Measurements from ENCODE around the gene TSPEAR. TPM values are rescaled to one million over a fixed set of nuclear protein-coding genes. Genes with fewer than 3 reads are reported as not detected.

Gene TSPEAR
- total RNA-seq, 2 donors from 2014 or later = not detected

DNA sequence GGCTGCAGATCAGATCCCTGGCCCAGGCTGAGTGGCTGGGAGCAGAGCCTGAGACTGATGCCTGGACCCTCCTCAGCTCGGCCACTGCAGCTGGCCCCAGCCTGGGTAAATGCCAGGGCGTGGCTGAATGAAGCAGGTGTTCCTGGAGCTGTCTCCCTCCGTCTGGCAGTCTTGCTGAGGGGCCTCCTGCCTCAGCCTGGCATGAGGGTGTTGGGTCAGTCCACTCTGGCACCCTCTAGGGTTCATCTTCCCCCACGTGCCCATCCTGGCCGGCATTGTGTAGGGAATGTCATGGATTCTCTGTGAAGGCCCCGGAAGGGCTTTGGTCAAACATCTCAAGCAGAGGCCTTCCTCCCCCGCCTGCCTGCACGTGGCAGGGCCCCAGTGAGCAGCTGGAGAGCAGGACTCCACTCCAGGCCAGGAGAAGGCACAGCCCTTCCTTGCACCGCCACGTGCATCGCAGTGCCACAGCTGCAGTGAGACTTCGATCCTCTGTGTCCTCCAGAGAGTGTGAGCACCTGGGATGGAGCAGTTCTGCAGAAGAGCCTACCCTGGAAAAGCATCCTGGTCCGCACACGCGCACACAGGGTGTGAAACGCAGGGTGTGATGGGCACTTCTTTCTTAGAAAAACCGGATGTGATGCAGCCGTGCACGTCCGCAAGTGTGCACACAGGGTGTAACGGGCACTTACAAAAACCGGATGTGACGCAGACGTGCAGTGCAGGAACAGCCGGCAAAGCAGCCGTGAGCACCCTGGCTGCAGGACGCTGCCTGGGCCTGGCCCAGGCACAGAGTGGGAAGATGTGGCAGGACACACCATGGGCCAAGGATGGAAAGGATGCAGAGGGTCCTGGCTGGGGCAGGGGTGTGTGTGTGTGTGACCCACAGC lies 142.5 kb downstream of the TSPEAR start:
- DNase-seq (ENCODE audit: low spot score) = no peak
- ATAC-seq (ENCODE audit: insufficient number of reproducible peaks, low FRiP score, low read depth) = no peak
- Histone ChIP-seq H3K27ac (no peak overlapping the region), H3K4me1 (ENCODE audit: control insufficient read depth in 1 of 2, low read depth in 2 of 2) (no peaks in the 10 kb centered on the region), H3K27me3 (replicated peaks; ENCODE audit: insufficient read depth) (no peaks in the 10 kb centered on the region), H3K36me3 (no peaks in the 10 kb centered on the region), H3K9me3 (no peaks in the 10 kb centered on the region), H3K4me3 (no peak overlapping the region)
- no peak for TF ChIP-seq CTCF (IDR thresholded peaks at IDR 0.05)

DNA sequence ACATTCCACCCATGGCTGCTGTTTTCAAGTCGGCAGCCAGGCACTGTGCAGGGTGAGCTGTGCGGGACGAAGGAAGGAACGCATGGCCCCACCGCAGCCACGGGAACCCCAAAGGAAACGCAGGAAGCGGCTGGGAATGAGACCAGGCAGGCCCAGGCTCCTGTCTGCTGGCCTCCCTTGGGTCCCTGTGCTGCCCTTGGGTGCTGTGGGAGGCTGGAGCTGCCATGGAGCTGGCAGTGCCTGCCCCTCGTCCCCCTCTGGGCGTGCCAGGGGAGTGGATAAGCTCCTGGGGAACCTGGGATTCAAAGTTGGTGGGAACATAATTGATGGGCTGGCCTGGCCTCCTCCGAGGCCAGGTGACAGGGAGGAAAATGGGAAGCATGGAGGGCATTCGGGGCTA lies 143.1 kb downstream of the TSPEAR start:
- no peak for TF ChIP-seq CTCF (IDR thresholded peaks at IDR 0.05)
- Histone ChIP-seq H3K9me3 (no peaks in the 10 kb centered on the region), H3K27me3 (replicated peaks; ENCODE audit: insufficient read depth) (no peaks in the 10 kb centered on the region), H3K4me3 (no peak overlapping the region), H3K36me3 (no peaks in the 10 kb centered on the region), H3K4me1 (ENCODE audit: control insufficient read depth in 1 of 2, low read depth in 2 of 2) (no peaks in the 10 kb centered on the region), H3K27ac (no peak overlapping the region)
- ATAC-seq (ENCODE audit: insufficient number of reproducible peaks, low FRiP score, low read depth) (no peak), DNase-seq (ENCODE audit: low spot score) (no peak)

GRCh38 chr21:44567481-44568171 lies 143.7 kb downstream of the TSPEAR start:
- no peak for DNase-seq (ENCODE audit: low spot score)
- TF ChIP-seq CTCF (IDR thresholded peaks at IDR 0.05) = no peak
- Histone ChIP-seq H3K4me1 (ENCODE audit: control insufficient read depth in 1 of 2, low read depth in 2 of 2) (no peaks in the 10 kb centered on the region), H3K27me3 (replicated peaks; ENCODE audit: insufficient read depth) (no peaks in the 10 kb centered on the region), H3K4me3 (no peak overlapping the region), H3K27ac (no peak overlapping the region), H3K36me3 (no peaks in the 10 kb centered on the region), H3K9me3 (peaks cover 2% of the 10 kb centered on the region)
- no peak for ATAC-seq (ENCODE audit: insufficient number of reproducible peaks, low FRiP score, low read depth)

GRCh38 chr21:44566403-44566802 lies 145.0 kb downstream of the TSPEAR start:
- Histone ChIP-seq H3K9me3 (peaks cover 5% of the 10 kb centered on the region), H3K4me1 (ENCODE audit: control insufficient read depth in 1 of 2, low read depth in 2 of 2) (no peaks in the 10 kb centered on the region), H3K4me3 (no peak overlapping the region), H3K36me3 (no peaks in the 10 kb centered on the region), H3K27ac (no peak overlapping the region), H3K27me3 (replicated peaks; ENCODE audit: insufficient read depth) (no peaks in the 10 kb centered on the region)
- TF ChIP-seq CTCF (IDR thresholded peaks at IDR 0.05) = no peak
- DNase-seq (ENCODE audit: low spot score) (no peak), ATAC-seq (ENCODE audit: insufficient number of reproducible peaks, low FRiP score, low read depth) (no peak)

- TF ChIP-seq CTCF (IDR thresholded peaks at IDR 0.05) = no peak
These were observed 146.3 kb downstream of the TSPEAR start for GRCh38 chr21:44564886-44565598.

More at GRCh38 chr21:44564886-44565598, 146.3 kb downstream of the TSPEAR start:
- Histone ChIP-seq H3K4me1 (ENCODE audit: control insufficient read depth in 1 of 2, low read depth in 2 of 2) (no peaks in the 10 kb centered on the region), H3K27me3 (replicated peaks; ENCODE audit: insufficient read depth) (no peaks in the 10 kb centered on the region), H3K4me3 (no peak overlapping the region), H3K9me3 (peaks cover 5% of the 10 kb centered on the region), H3K36me3 (no peaks in the 10 kb centered on the region), H3K27ac (no peak overlapping the region)
- no peak for ATAC-seq (ENCODE audit: insufficient number of reproducible peaks, low FRiP score, low read depth)
- DNase-seq (ENCODE audit: low spot score) = no peak
